Large intestine (tissue), 3 donors: ENCODE data around the gene CD58. TPM values are rescaled to one million over a fixed set of nuclear protein-coding genes. Genes with fewer than 3 reads are reported as not detected.

ENCODE experiments used
- DNase-seq, 2 donors: peaks; one replicate each; pipeline versions ENCODE4 v3.0.0 to v3.0.0-alpha.2; 2013
- H3K27ac ChIP-seq: one replicate; pipeline ENCODE4 v1.5.1; 2013; ENCODE audit warnings: low read length
- H3K27me3 ChIP-seq: 2 replicates; pipeline ENCODE4 v1.6.1; 2013; ENCODE audit warnings: low read length; ENCODE audit not compliant: control insufficient read depth, insufficient read depth
- H3K36me3 ChIP-seq: 2 replicates; pipeline ENCODE4 v1.6.1; 2013; ENCODE audit warnings: low read length; ENCODE audit not compliant: control insufficient read depth, insufficient read depth
- H3K4me1 ChIP-seq: one replicate; pipeline ENCODE4 v1.6.1; 2013; ENCODE audit warnings: low read length; ENCODE audit not compliant: control insufficient read depth, insufficient read depth
- H3K4me3 ChIP-seq: one replicate; pipeline ENCODE4 v1.5.1; 2013; ENCODE audit warnings: low read length
- H3K9me3 ChIP-seq: one replicate; pipeline ENCODE4 v1.6.1; 2013; ENCODE audit warnings: mild to moderate bottlenecking, low read depth, low read length, moderate library complexity; ENCODE audit not compliant: control insufficient read depth
- WGBS: methylation state at CpG from one replicate; pipeline ENCODE4 v1.1.5; 2013; ENCODE audit warnings: low lambda C conversion rate; ENCODE audit not compliant: insufficient coverage; 5-methylcytosine and 5-hydroxymethylcytosine counted together
- polyA plus RNA-seq: library from polyadenylated mRNA; unstranded; fragments of 120-200 nt; gene quantifications from one replicate; pipeline ENCODE4 v1.2.1, GENCODE V29; 2013

Gene CD58
- polyA plus RNA-seq, 1 donor: 28.6 TPM

- peaks cover 66% of the 10 kb centered on the region for H3K4me1 ChIP-seq
- WGBS: no CpG with 5 or more reads among the region's 1 CpG
These were observed 100.2 kb downstream of the CD58 start for GRCh38 chr1:116470671-116471070.

GRCh38 chr1:116466810-116467557, 103.8 kb downstream of the CD58 start:
- Histone ChIP-seq H3K4me3 (no peak overlapping the region), H3K27me3 (no peaks in the 10 kb centered on the region), H3K4me1 (peaks cover 41% of the 10 kb centered on the region), H3K27ac (peak overlapping the region; percentile 87), H3K36me3 (no peaks in the 10 kb centered on the region), H3K9me3 (no peaks in the 10 kb centered on the region)
- peak in 1 of 2 donors; percentile 57 for DNase-seq
- WGBS: 54% methylated on average over 2 of the region's 2 CpGs

More at GRCh38 chr1:116470671-116471070, 100.2 kb downstream of the CD58 start:
- no peaks in the 10 kb centered on the region for H3K36me3 ChIP-seq
- H3K27ac ChIP-seq: no peak overlapping the region
- no peak overlapping the region for H3K4me3 ChIP-seq
- no peak for DNase-seq
- H3K27me3 ChIP-seq: no peaks in the 10 kb centered on the region
- H3K9me3 ChIP-seq: no peaks in the 10 kb centered on the region

GRCh38 chr1:116465845-116466685, 104.8 kb downstream of the CD58 start:
- H3K27ac ChIP-seq: peak overlapping the region; percentile 87
- H3K36me3 ChIP-seq: no peaks in the 10 kb centered on the region
- H3K4me1 ChIP-seq: peaks cover 34% of the 10 kb centered on the region
- H3K27me3 ChIP-seq: no peaks in the 10 kb centered on the region
- peak; percentile 50 to 84 for DNase-seq
- H3K4me3 ChIP-seq: no peak overlapping the region
- H3K9me3 ChIP-seq: no peaks in the 10 kb centered on the region
- no CpG with 5 or more reads among the region's 10 CpGs for WGBS

GRCh38 chr1:116465477-116465844, 105.4 kb downstream of the CD58 start:
- WGBS: 48% methylated on average over 3 of the region's 4 CpGs
- no peaks in the 10 kb centered on the region for H3K27me3 ChIP-seq
- no peak overlapping the region for H3K4me3 ChIP-seq
- H3K4me1 ChIP-seq: peaks cover 36% of the 10 kb centered on the region
- DNase-seq: no peak
- peak overlapping the region; percentile 87 for H3K27ac ChIP-seq
- no peaks in the 10 kb centered on the region for H3K9me3 ChIP-seq
- H3K36me3 ChIP-seq: no peaks in the 10 kb centered on the region

Other genes with a start within 250 kb of the CD58 start
- 823 TPM for gene ATP1A1, start 197.8 kb downstream of the CD58 start, polyA plus RNA-seq
- 36.1 TPM for gene IGSF3, start 96.7 kb upstream of the CD58 start, polyA plus RNA-seq
- 2.0 TPM for gene CD2, start 183.4 kb upstream of the CD58 start, polyA plus RNA-seq